ENCODE measurements around the gene FRMD4B.

DNA sequence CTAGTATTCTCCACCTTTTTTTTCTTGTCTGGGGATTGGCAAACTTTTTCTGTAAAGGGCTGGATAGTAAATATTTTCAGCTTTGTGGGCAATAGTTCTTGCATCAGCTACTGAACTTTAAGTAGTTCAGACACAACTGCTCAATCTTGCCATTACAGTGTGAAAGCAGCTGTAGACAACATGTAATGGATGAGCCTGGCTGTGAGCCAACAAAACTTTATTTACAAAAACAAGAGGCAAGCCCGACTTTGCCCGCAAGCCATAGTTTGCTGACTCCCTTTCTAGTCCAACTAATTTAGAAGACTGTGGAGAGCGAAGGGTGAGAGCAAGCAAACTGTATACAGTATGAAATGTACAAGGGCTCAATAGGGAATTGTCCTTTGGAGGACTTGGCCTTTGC, 6.2 kb downstream of the FRMD4B start:
- no peak for TF ChIP-seq POLR2AphosphoS5 (IDR thresholded peaks at IDR 0.05; ENCODE audit: low read depth)
- no peak for TF ChIP-seq CTCF (IDR thresholded peaks at IDR 0.05; ENCODE audit: insufficient read depth, low read length)
- TF ChIP-seq REST (IDR thresholded peaks at IDR 0.05; ENCODE audit: insufficient replicate concordance, low read depth): no peak
